AG04450 (cell line): ENCODE data around the gene HTT. TPM values are rescaled to one million over a fixed set of nuclear protein-coding genes. Genes with fewer than 3 reads are reported as not detected.

Source experiments
- CTCF ChIA-PET: fragments of 300-600, 350-600 bp; formaldehyde crosslinking; extraction: SDS; loops from one replicate; lab custom pipeline; 2022; ENCODE audit warnings: antibody characterized with exemption, inconsistent platforms; lab: Charles Lee
- POLR2A ChIA-PET: fragments of 350-600 bp; formaldehyde crosslinking; extraction: SDS; loops from one replicate; lab custom pipeline; 2021; ENCODE audit warnings: antibody characterized with exemption, inconsistent platforms; lab: Yijun Ruan, JAX
- DNase-seq: peaks from one replicate; pipeline ENCODE4 v3.0.0-alpha.2; 2011; ENCODE audit warnings: low read depth, low spot score
- H3K27ac ChIP-seq: one replicate; pipeline ENCODE4 v1.5.1; 2012; ENCODE audit warnings: low read depth, low read length, control low read depth
- H3K27me3 ChIP-seq: one replicate; pipeline ENCODE4 v1.6.0; 2012; ENCODE audit warnings: low read length; ENCODE audit not compliant: control insufficient read depth, insufficient read depth
- H3K4me3 ChIP-seq: 2 replicates; pipeline ENCODE4 v1.5.1; 2011; ENCODE audit warnings: mild to moderate bottlenecking, low read depth, low read length, control low read depth
- H3K9me3 ChIP-seq: 2 replicates; pipeline ENCODE4 v1.5.1; 2012; ENCODE audit warnings: low read length; ENCODE audit not compliant: control insufficient read depth, insufficient read depth
- CTCF ChIP-seq: IDR thresholded peaks from 2 replicates; pipeline ENCODE4 v1.5.1; 2011; ENCODE audit warnings: low read depth, low read length, control low read depth, inconsistent platforms
- polyA plus RNA-seq: library from polyadenylated mRNA; depleted of rRNA; stranded (reverse); fragments of >200 nt; gene quantifications from 2 replicates; pipeline ENCODE4 v1.2.3, GENCODE V29; 2011

Gene HTT
- polyA plus RNA-seq, 1 experiment = 14.5 TPM

DNA sequence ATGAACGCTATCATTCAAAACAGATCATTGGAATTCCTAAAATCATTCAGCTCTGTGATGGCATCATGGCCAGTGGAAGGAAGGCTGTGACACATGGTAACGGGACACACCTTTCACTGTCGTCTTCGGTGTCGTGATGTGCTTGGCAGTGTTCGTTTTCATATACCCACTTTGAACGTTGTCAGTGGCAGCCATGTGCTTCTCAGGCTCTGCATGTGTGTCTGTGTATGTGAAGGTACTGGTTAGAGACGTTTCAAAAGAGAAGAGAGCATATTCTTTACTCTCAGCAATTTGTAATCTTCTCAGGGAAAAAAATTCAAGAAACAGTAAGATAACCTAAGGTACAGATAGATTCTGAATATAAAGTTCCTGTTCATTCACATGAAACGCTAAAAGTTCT is 103.9 kb downstream of the HTT start:
- ChIA-PET CTCF (interaction anchor here (0.6 kb wide), 1 partner anchor 48 kb away, joined by 3 read pairs; no protein-coding TSS in a partner anchor), POLR2A (no interaction called here)
- TF ChIP-seq CTCF = no peak

GRCh38 chr4:3179126-3179706 is 104.7 kb downstream of the HTT start:
- no peaks in the 10 kb centered on the region for H3K9me3 ChIP-seq
- POLR2A ChIA-PET = no interaction called here
- peak overlapping the region; percentile 31 for H3K27ac ChIP-seq
- H3K4me3 ChIP-seq = no peak overlapping the region
- DNase-seq = no peak
- no peaks in the 10 kb centered on the region for H3K27me3 ChIP-seq
- CTCF ChIA-PET = no interaction called here
- no peak for TF ChIP-seq CTCF

More for the DNA sequence above, 103.9 kb downstream of the HTT start:
- H3K27ac ChIP-seq = no peak overlapping the region
- H3K27me3 ChIP-seq = no peaks in the 10 kb centered on the region
- no peak for DNase-seq
- H3K4me3 ChIP-seq = no peak overlapping the region
- no peaks in the 10 kb centered on the region for H3K9me3 ChIP-seq

GRCh38 chr4:3183008-3183407 is 108.5 kb downstream of the HTT start:
- Histone ChIP-seq H3K27me3 (no peaks in the 10 kb centered on the region), H3K4me3 (no peak overlapping the region), H3K27ac (no peak overlapping the region), H3K9me3 (no peaks in the 10 kb centered on the region)
- DNase-seq = no peak
- ChIA-PET CTCF (no interaction called here), POLR2A (no interaction called here)
- no peak for TF ChIP-seq CTCF

DNA sequence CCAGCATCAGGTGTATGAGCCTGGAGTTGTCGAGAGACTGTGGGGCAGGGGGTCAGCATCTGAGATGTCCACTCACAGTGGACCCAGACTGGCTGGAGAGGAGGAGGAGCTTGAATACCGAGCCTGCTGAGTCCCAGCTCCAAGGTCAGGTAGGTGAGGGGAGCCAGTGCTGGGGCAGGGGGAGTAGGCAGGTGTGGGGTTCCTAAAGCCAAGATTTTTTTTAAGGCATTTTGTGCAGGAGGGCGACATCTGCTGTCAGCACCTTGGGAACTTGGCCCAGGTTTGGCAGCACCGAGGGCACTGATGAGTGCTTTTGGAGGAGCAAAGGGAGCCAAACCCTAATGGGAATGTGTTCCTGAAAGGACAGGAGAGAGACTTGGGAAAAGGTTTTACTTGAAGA is 110.2 kb downstream of the HTT start:
- no peak overlapping the region for H3K27ac ChIP-seq
- no peaks in the 10 kb centered on the region for H3K27me3 ChIP-seq
- TF ChIP-seq CTCF = no peak
- no peaks in the 10 kb centered on the region for H3K9me3 ChIP-seq
- CTCF ChIA-PET = no interaction called here
- no peak overlapping the region for H3K4me3 ChIP-seq
- DNase-seq = no peak
- POLR2A ChIA-PET = no interaction called here

DNA sequence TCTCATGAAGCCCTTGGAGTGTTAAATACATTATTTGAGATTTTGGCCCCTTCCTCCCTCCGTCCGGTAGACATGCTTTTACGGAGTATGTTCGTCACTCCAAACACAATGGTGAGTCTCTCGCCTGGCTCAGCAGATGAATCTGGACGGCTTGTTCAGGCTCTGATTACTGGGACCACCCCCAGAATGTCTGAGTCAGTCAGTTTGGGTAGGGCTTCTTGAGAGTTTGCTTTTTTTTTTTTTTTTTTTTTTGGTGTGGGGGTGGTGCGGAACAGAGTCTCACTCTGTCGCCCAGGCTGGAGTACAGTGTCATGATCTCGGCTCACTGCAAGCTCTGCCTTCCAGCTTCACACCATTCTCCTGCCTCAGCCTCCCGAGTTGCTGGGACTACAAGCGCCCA is 112.1 kb downstream of the HTT start:
- TF ChIP-seq CTCF = no peak
- no peak overlapping the region for H3K4me3 ChIP-seq
- ChIA-PET CTCF (no interaction called here), POLR2A (no interaction called here)
- no peaks in the 10 kb centered on the region for H3K9me3 ChIP-seq
- H3K27me3 ChIP-seq = no peaks in the 10 kb centered on the region
- no peak overlapping the region for H3K27ac ChIP-seq
- no peak for DNase-seq
